Memory B cell (primary cell): ENCODE data around the gene ZNF516.

Experiments used
- ATAC-seq: fragments of 150-1000 bp; cut with Tn5 transposase; 2 replicates; pipeline ENCODE4 v1.10.0; 2021; ENCODE audit warnings: low read depth, mild to moderate bottlenecking, moderate library complexity
- DNase-seq, 2 donors: peaks; one replicate each; pipeline ENCODE4 v3.0.0; 2022; ENCODE audit warnings: low spot score in 2 of 2
- H3K27ac Mint-ChIP-seq: one replicate; pipeline ENCODE4 v1.8.0; 2022; ENCODE audit warnings: mild to moderate bottlenecking, moderate library complexity, mixed read lengths
- H3K27me3 Mint-ChIP-seq: one replicate; pipeline ENCODE4 v1.8.0; 2022; ENCODE audit warnings: mixed read lengths
- H3K36me3 Mint-ChIP-seq: one replicate; pipeline ENCODE4 v1.8.0; 2022; ENCODE audit warnings: mild to moderate bottlenecking, mixed read lengths
- H3K4me1 Mint-ChIP-seq: one replicate; pipeline ENCODE4 v1.8.0; 2022; ENCODE audit warnings: mixed read lengths
- H3K4me3 Mint-ChIP-seq: one replicate; pipeline ENCODE4 v1.8.0; 2022; ENCODE audit warnings: mild to moderate bottlenecking, moderate library complexity, mixed read lengths
- H3K9me3 Mint-ChIP-seq: one replicate; pipeline ENCODE4 v1.8.0; 2022; ENCODE audit warnings: mixed read lengths

The ZNF516 gene

GRCh38 chr18:76434452-76434851 is 60.6 kb downstream of the ZNF516 start:
- Mint-ChIP-seq H3K4me1 (no peaks in the 10 kb centered on the region), H3K4me3 (no peak overlapping the region), H3K27ac (no peak overlapping the region), H3K9me3 (no peaks in the 10 kb centered on the region), H3K36me3 (peaks cover 7% of the 10 kb centered on the region), H3K27me3 (peaks cover 1% of the 10 kb centered on the region)
- no peak for ATAC-seq
- no peak for DNase-seq

- Mint-ChIP-seq H3K27me3 (peaks cover 1% of the 10 kb centered on the region), H3K36me3 (peaks cover 7% of the 10 kb centered on the region), H3K4me3 (no peak overlapping the region), H3K9me3 (no peaks in the 10 kb centered on the region), H3K27ac (no peak overlapping the region), H3K4me1 (no peaks in the 10 kb centered on the region)
- DNase-seq (no peak), ATAC-seq (no peak)
These were observed 61.3 kb downstream of the ZNF516 start for GRCh38 chr18:76433788-76434187.

- Mint-ChIP-seq H3K27me3 (peaks cover 1% of the 10 kb centered on the region), H3K4me3 (no peak overlapping the region), H3K36me3 (peaks cover 7% of the 10 kb centered on the region), H3K27ac (no peak overlapping the region), H3K9me3 (no peaks in the 10 kb centered on the region), H3K4me1 (peaks cover 2% of the 10 kb centered on the region)
- ATAC-seq (no peak), DNase-seq (no peak)
These were observed 61.9 kb downstream of the ZNF516 start for GRCh38 chr18:76432970-76433767.

- H3K27ac Mint-ChIP-seq: no peak overlapping the region
- DNase-seq: no peak
- ATAC-seq: no peak
- H3K4me1 Mint-ChIP-seq: peaks cover 2% of the 10 kb centered on the region
- H3K9me3 Mint-ChIP-seq: no peaks in the 10 kb centered on the region
- H3K36me3 Mint-ChIP-seq: peaks cover 7% of the 10 kb centered on the region
- peaks cover 1% of the 10 kb centered on the region for H3K27me3 Mint-ChIP-seq
- no peak overlapping the region for H3K4me3 Mint-ChIP-seq
These were observed 62.7 kb downstream of the ZNF516 start for GRCh38 chr18:76432274-76432755.

- H3K27me3 Mint-ChIP-seq: no peaks in the 10 kb centered on the region
- H3K36me3 Mint-ChIP-seq: peaks cover 5% of the 10 kb centered on the region
- no peaks in the 10 kb centered on the region for H3K9me3 Mint-ChIP-seq
- no peak overlapping the region for H3K27ac Mint-ChIP-seq
- peaks cover 2% of the 10 kb centered on the region for H3K4me1 Mint-ChIP-seq
- no peak overlapping the region for H3K4me3 Mint-ChIP-seq
- DNase-seq (no peak), ATAC-seq (no peak)
These were observed 63.4 kb downstream of the ZNF516 start for GRCh38 chr18:76431437-76432273.

GRCh38 chr18:76430636-76431035 is 64.4 kb downstream of the ZNF516 start:
- H3K36me3 Mint-ChIP-seq: peaks cover 5% of the 10 kb centered on the region
- H3K27ac Mint-ChIP-seq: no peak overlapping the region
- no peak for DNase-seq
- H3K27me3 Mint-ChIP-seq: no peaks in the 10 kb centered on the region
- no peak overlapping the region for H3K4me3 Mint-ChIP-seq
- ATAC-seq: no peak
- peaks cover 2% of the 10 kb centered on the region for H3K4me1 Mint-ChIP-seq
- no peaks in the 10 kb centered on the region for H3K9me3 Mint-ChIP-seq

GRCh38 chr18:76429262-76430126 is 65.5 kb downstream of the ZNF516 start:
- no peak for DNase-seq

GRCh38 chr18:76428396-76429261 is 66.4 kb downstream of the ZNF516 start:
- Mint-ChIP-seq H3K36me3 (peaks cover 5% of the 10 kb centered on the region), H3K4me3 (no peak overlapping the region), H3K27me3 (no peaks in the 10 kb centered on the region), H3K4me1 (peaks cover 2% of the 10 kb centered on the region), H3K27ac (no peak overlapping the region), H3K9me3 (no peaks in the 10 kb centered on the region)
- DNase-seq (no peak), ATAC-seq (no peak)

More at GRCh38 chr18:76429262-76430126, 65.5 kb downstream of the ZNF516 start:
- Mint-ChIP-seq H3K27ac (no peak overlapping the region), H3K9me3 (no peaks in the 10 kb centered on the region), H3K36me3 (peaks cover 5% of the 10 kb centered on the region), H3K4me3 (no peak overlapping the region), H3K4me1 (peaks cover 2% of the 10 kb centered on the region), H3K27me3 (no peaks in the 10 kb centered on the region)
- no peak for ATAC-seq

- ATAC-seq: no peak
- no peak for DNase-seq
- no peak overlapping the region for H3K4me3 Mint-ChIP-seq
- no peaks in the 10 kb centered on the region for H3K9me3 Mint-ChIP-seq
- H3K36me3 Mint-ChIP-seq: no peaks in the 10 kb centered on the region
- no peaks in the 10 kb centered on the region for H3K27me3 Mint-ChIP-seq
- peaks cover 2% of the 10 kb centered on the region for H3K4me1 Mint-ChIP-seq
- H3K27ac Mint-ChIP-seq: no peak overlapping the region
These were observed 68.2 kb downstream of the ZNF516 start for GRCh38 chr18:76426737-76427305.

- no peaks in the 10 kb centered on the region for H3K27me3 Mint-ChIP-seq
- no peak overlapping the region for H3K27ac Mint-ChIP-seq
- no peaks in the 10 kb centered on the region for H3K36me3 Mint-ChIP-seq
- H3K9me3 Mint-ChIP-seq: no peaks in the 10 kb centered on the region
- ATAC-seq (no peak), DNase-seq (no peak)
- no peak overlapping the region for H3K4me3 Mint-ChIP-seq
- H3K4me1 Mint-ChIP-seq: peaks cover 2% of the 10 kb centered on the region
These were observed 69.6 kb downstream of the ZNF516 start for GRCh38 chr18:76425146-76426131.

GRCh38 chr18:76422838-76423237 is 72.2 kb downstream of the ZNF516 start:
- ATAC-seq: no peak
- Mint-ChIP-seq H3K4me1 (no peaks in the 10 kb centered on the region), H3K27ac (no peak overlapping the region)

GRCh38 chr18:76422121-76422520 is 72.9 kb downstream of the ZNF516 start:
- H3K27ac Mint-ChIP-seq: no peak overlapping the region
- H3K4me3 Mint-ChIP-seq: no peak overlapping the region
- H3K27me3 Mint-ChIP-seq: no peaks in the 10 kb centered on the region
- ATAC-seq: no peak
- no peaks in the 10 kb centered on the region for H3K36me3 Mint-ChIP-seq
- H3K4me1 Mint-ChIP-seq: no peaks in the 10 kb centered on the region
- no peak for DNase-seq
- H3K9me3 Mint-ChIP-seq: no peaks in the 10 kb centered on the region

More at GRCh38 chr18:76422838-76423237, 72.2 kb downstream of the ZNF516 start:
- no peaks in the 10 kb centered on the region for H3K27me3 Mint-ChIP-seq
- no peaks in the 10 kb centered on the region for H3K9me3 Mint-ChIP-seq
- H3K36me3 Mint-ChIP-seq: no peaks in the 10 kb centered on the region
- no peak for DNase-seq
- H3K4me3 Mint-ChIP-seq: no peak overlapping the region
